Adipocyte (in vitro differentiated cells): ENCODE results near the gene GALNT4.

Experiments
- DNase-seq: peaks from one replicate; pipeline ENCODE4 v3.0.0-alpha.2; 2015; ENCODE audit warnings: low read depth
- H3K27me3 ChIP-seq: replicated peaks from 2 replicates; pipeline ENCODE4 v1.7.0; 2013; ENCODE audit warnings: mild to moderate bottlenecking, low read length, moderate library complexity; ENCODE audit not compliant: control insufficient read depth, insufficient read depth
- H3K36me3 ChIP-seq: 2 replicates; pipeline ENCODE4 v1.7.0; 2013; ENCODE audit warnings: low read length, mild to moderate bottlenecking, moderate library complexity; ENCODE audit not compliant: control insufficient read depth, insufficient read depth, severe bottlenecking
- H3K4me1 ChIP-seq: 2 replicates; pipeline ENCODE4 v1.7.0; 2013; ENCODE audit warnings: mild to moderate bottlenecking, low read length, moderate library complexity; ENCODE audit not compliant: control insufficient read depth, insufficient read depth
- H3K4me3 ChIP-seq: 2 replicates; pipeline ENCODE4 v1.7.0; 2013; ENCODE audit warnings: mild to moderate bottlenecking, low read length, moderate library complexity
- H3K9ac ChIP-seq: 2 replicates; pipeline ENCODE4 v1.7.0; 2013; ENCODE audit warnings: mild to moderate bottlenecking, low read length, moderate library complexity
- H3K9me3 ChIP-seq: 2 replicates; pipeline ENCODE4 v1.7.0; 2013; ENCODE audit warnings: mild to moderate bottlenecking, low read length, moderate library complexity; ENCODE audit not compliant: control insufficient read depth

Gene GALNT4

GRCh38 chr12:89486264-89486663 is 38.3 kb downstream of the GALNT4 start:
- no peaks in the 10 kb centered on the region for H3K27me3 ChIP-seq
- H3K4me1 ChIP-seq = no peaks in the 10 kb centered on the region
- H3K36me3 ChIP-seq = no peaks in the 10 kb centered on the region
- no peak for DNase-seq
- H3K4me3 ChIP-seq = no peak overlapping the region
- no peak overlapping the region for H3K9ac ChIP-seq
- no peaks in the 10 kb centered on the region for H3K9me3 ChIP-seq

GRCh38 chr12:89484470-89484869 is 40.1 kb downstream of the GALNT4 start:
- DNase-seq = no peak
- Histone ChIP-seq H3K27me3 (no peaks in the 10 kb centered on the region), H3K36me3 (no peaks in the 10 kb centered on the region), H3K4me3 (no peak overlapping the region), H3K9me3 (no peaks in the 10 kb centered on the region), H3K9ac (no peak overlapping the region), H3K4me1 (no peaks in the 10 kb centered on the region)

- no peaks in the 10 kb centered on the region for H3K27me3 ChIP-seq
These were observed 43.2 kb downstream of the GALNT4 start for GRCh38 chr12:89481213-89481914.

GRCh38 chr12:89479982-89480381 is 44.6 kb downstream of the GALNT4 start:
- Histone ChIP-seq H3K9me3 (no peaks in the 10 kb centered on the region), H3K9ac (no peak overlapping the region), H3K36me3 (no peaks in the 10 kb centered on the region), H3K27me3 (no peaks in the 10 kb centered on the region), H3K4me3 (no peak overlapping the region), H3K4me1 (no peaks in the 10 kb centered on the region)
- no peak for DNase-seq

More at GRCh38 chr12:89481213-89481914, 43.2 kb downstream of the GALNT4 start:
- no peaks in the 10 kb centered on the region for H3K9me3 ChIP-seq
- H3K4me3 ChIP-seq = no peak overlapping the region
- no peak for DNase-seq
- no peak overlapping the region for H3K9ac ChIP-seq
- H3K4me1 ChIP-seq = no peaks in the 10 kb centered on the region
- no peaks in the 10 kb centered on the region for H3K36me3 ChIP-seq

GRCh38 chr12:89477633-89478279 is 46.8 kb downstream of the GALNT4 start:
- Histone ChIP-seq H3K4me1 (no peaks in the 10 kb centered on the region), H3K9ac (no peak overlapping the region)
- no peak for DNase-seq

GRCh38 chr12:89476904-89477595 is 47.5 kb downstream of the GALNT4 start:
- H3K36me3 ChIP-seq = no peaks in the 10 kb centered on the region

More at GRCh38 chr12:89477633-89478279, 46.8 kb downstream of the GALNT4 start:
- no peaks in the 10 kb centered on the region for H3K9me3 ChIP-seq
- no peak overlapping the region for H3K4me3 ChIP-seq
- no peaks in the 10 kb centered on the region for H3K36me3 ChIP-seq
- H3K27me3 ChIP-seq = no peaks in the 10 kb centered on the region

GRCh38 chr12:89476232-89476631 is 48.4 kb downstream of the GALNT4 start:
- no peak for DNase-seq
- H3K4me3 ChIP-seq = no peak overlapping the region
- no peak overlapping the region for H3K9ac ChIP-seq
- H3K27me3 ChIP-seq = no peaks in the 10 kb centered on the region
- H3K36me3 ChIP-seq = no peaks in the 10 kb centered on the region
- H3K4me1 ChIP-seq = peaks cover 3% of the 10 kb centered on the region
- no peaks in the 10 kb centered on the region for H3K9me3 ChIP-seq

More at GRCh38 chr12:89476904-89477595, 47.5 kb downstream of the GALNT4 start:
- no peak for DNase-seq
- H3K4me3 ChIP-seq = no peak overlapping the region
- no peaks in the 10 kb centered on the region for H3K9me3 ChIP-seq
- peaks cover 3% of the 10 kb centered on the region for H3K4me1 ChIP-seq
- no peaks in the 10 kb centered on the region for H3K27me3 ChIP-seq
- no peak overlapping the region for H3K9ac ChIP-seq

GRCh38 chr12:89475203-89475990 is 49.2 kb downstream of the GALNT4 start:
- no peak for DNase-seq
- no peaks in the 10 kb centered on the region for H3K36me3 ChIP-seq
- no peak overlapping the region for H3K4me3 ChIP-seq
- peaks cover 3% of the 10 kb centered on the region for H3K4me1 ChIP-seq
- no peak overlapping the region for H3K9ac ChIP-seq
- no peaks in the 10 kb centered on the region for H3K9me3 ChIP-seq
- no peaks in the 10 kb centered on the region for H3K27me3 ChIP-seq

GRCh38 chr12:89474615-89475014 is 50.0 kb downstream of the GALNT4 start:
- Histone ChIP-seq H3K9me3 (no peaks in the 10 kb centered on the region), H3K9ac (no peak overlapping the region), H3K27me3 (no peaks in the 10 kb centered on the region), H3K4me1 (peaks cover 3% of the 10 kb centered on the region), H3K36me3 (no peaks in the 10 kb centered on the region), H3K4me3 (no peak overlapping the region)
- no peak for DNase-seq
